ENCODE results near the gene DMBT1. TPM values are rescaled to one million over a fixed set of nuclear protein-coding genes. Genes with fewer than 3 reads are reported as not detected.

Gene DMBT1
- total RNA-seq, 1 donor from 2014 or later = 0.13 TPM

GRCh38 chr10:122549636-122550035 is 10.9 kb upstream of the DMBT1 start:
- no peak for DNase-seq (ENCODE audit: low read depth)
- Histone ChIP-seq H3K27me3 (ENCODE audit: control insufficient read depth, insufficient read depth, low read length) (no peaks in the 10 kb centered on the region), H3K36me3 (ENCODE audit: control insufficient read depth, insufficient read depth, low read length) (no peaks in the 10 kb centered on the region), H3K4me3 (ENCODE audit: low read depth, low read length) (no peak overlapping the region)
- no peak for TF ChIP-seq CTCF (IDR thresholded peaks at IDR 0.05; ENCODE audit: insufficient read depth, low read length, poor library complexity, severe bottlenecking)

GRCh38 chr10:122550427-122550826 is 10.1 kb upstream of the DMBT1 start:
- Histone ChIP-seq H3K36me3 (ENCODE audit: control insufficient read depth, insufficient read depth, low read length) (no peaks in the 10 kb centered on the region), H3K27me3 (ENCODE audit: control insufficient read depth, insufficient read depth, low read length) (peaks cover 1% of the 10 kb centered on the region), H3K4me3 (ENCODE audit: low read depth, low read length) (no peak overlapping the region)
- no peak for TF ChIP-seq CTCF (IDR thresholded peaks at IDR 0.05; ENCODE audit: insufficient read depth, low read length, poor library complexity, severe bottlenecking)
- no peak for DNase-seq (ENCODE audit: low read depth)

- peaks cover 2% of the 10 kb centered on the region for H3K27me3 ChIP-seq (ENCODE audit: control insufficient read depth, insufficient read depth, low read length)
- no peak for DNase-seq (ENCODE audit: low read depth)
- TF ChIP-seq CTCF (IDR thresholded peaks at IDR 0.05; ENCODE audit: insufficient read depth, low read length, poor library complexity, severe bottlenecking) = no peak
- no peaks in the 10 kb centered on the region for H3K36me3 ChIP-seq (ENCODE audit: control insufficient read depth, insufficient read depth, low read length)
- H3K4me3 ChIP-seq (ENCODE audit: low read depth, low read length) = no peak overlapping the region
Measured at GRCh38 chr10:122550983-122551382, 9.6 kb upstream of the DMBT1 start.

- no peak for TF ChIP-seq CTCF (IDR thresholded peaks at IDR 0.05; ENCODE audit: insufficient read depth, low read length, poor library complexity, severe bottlenecking)
- Histone ChIP-seq H3K27me3 (ENCODE audit: control insufficient read depth, insufficient read depth, low read length) (peaks cover 3% of the 10 kb centered on the region), H3K36me3 (ENCODE audit: control insufficient read depth, insufficient read depth, low read length) (no peaks in the 10 kb centered on the region), H3K4me3 (ENCODE audit: low read depth, low read length) (no peak overlapping the region)
- no peak for DNase-seq (ENCODE audit: low read depth)
Measured at GRCh38 chr10:122551450-122551849, 9.1 kb upstream of the DMBT1 start.

GRCh38 chr10:122553341-122553740 is 7.2 kb upstream of the DMBT1 start:
- no peak for DNase-seq (ENCODE audit: low read depth)
- no peak for TF ChIP-seq CTCF (IDR thresholded peaks at IDR 0.05; ENCODE audit: insufficient read depth, low read length, poor library complexity, severe bottlenecking)

More at GRCh38 chr10:122553341-122553740, 7.2 kb upstream of the DMBT1 start:
- Histone ChIP-seq H3K4me3 (ENCODE audit: low read depth, low read length) (no peak overlapping the region), H3K36me3 (ENCODE audit: control insufficient read depth, insufficient read depth, low read length) (no peaks in the 10 kb centered on the region), H3K27me3 (ENCODE audit: control insufficient read depth, insufficient read depth, low read length) (peaks cover 6% of the 10 kb centered on the region)
